NCI-H82 (cell line): Measurements from ENCODE around the gene MRGPRF.

ENCODE experiments used
- DNase-seq: peaks from one replicate; lab custom pipeline; 2025; lab: John Stamatoyannopoulos, UW

The MRGPRF gene

GRCh38 chr11:69022260-69022659 lies 9.2 kb upstream of the MRGPRF start:
- no peak for DNase-seq

- no peak for DNase-seq
These were observed 5.9 kb upstream of the MRGPRF start for GRCh38 chr11:69018924-69019323.

- DNase-seq, result no peak
These were observed 4.9 kb upstream of the MRGPRF start for GRCh38 chr11:69017951-69018350.

GRCh38 chr11:69014898-69015549 lies 2.0 kb upstream of the MRGPRF start:
- DNase-seq, result no peak

- DNase-seq, result peak; percentile 53
These were observed 1.2 kb upstream of the MRGPRF start for GRCh38 chr11:69014084-69014851.

GRCh38 chr11:69012092-69013008 lies 696 bp downstream of the MRGPRF start:
- no peak for DNase-seq

GRCh38 chr11:69011624-69012091 lies 1.4 kb downstream of the MRGPRF start:
- DNase-seq, result no peak

- DNase-seq, result no peak
These were observed 2.0 kb downstream of the MRGPRF start for GRCh38 chr11:69010964-69011623.

- no peak for DNase-seq
These were observed 2.6 kb downstream of the MRGPRF start for GRCh38 chr11:69010361-69010891.

GRCh38 chr11:69009441-69010211 lies 3.4 kb downstream of the MRGPRF start:
- no peak for DNase-seq

- DNase-seq, result no peak
These were observed 4.2 kb downstream of the MRGPRF start for GRCh38 chr11:69008737-69009440.

- DNase-seq, result no peak
These were observed 5.1 kb downstream of the MRGPRF start for GRCh38 chr11:69007975-69008381.

- DNase-seq, result no peak
These were observed 6.2 kb downstream of the MRGPRF start for GRCh38 chr11:69006816-69007215.

- no peak for DNase-seq
These were observed 7.2 kb downstream of the MRGPRF start for GRCh38 chr11:69005631-69006368.

GRCh38 chr11:69005183-69005630 lies 7.8 kb downstream of the MRGPRF start:
- no peak for DNase-seq

GRCh38 chr11:69004411-69005182 lies 8.4 kb downstream of the MRGPRF start:
- DNase-seq, result no peak

GRCh38 chr11:69003866-69004367 lies 9.1 kb downstream of the MRGPRF start:
- DNase-seq, result no peak

GRCh38 chr11:69003301-69003865 lies 9.7 kb downstream of the MRGPRF start:
- DNase-seq, result no peak
